Superior temporal gyrus (tissue), 1 donor: Measurements from ENCODE around the gene L2HGDH.

Source experiments
- DNase-seq: peaks from one replicate; pipeline ENCODE4 v3.0.0-alpha.2; 2016; ENCODE audit errors: extremely low spot score

Gene L2HGDH

DNA sequence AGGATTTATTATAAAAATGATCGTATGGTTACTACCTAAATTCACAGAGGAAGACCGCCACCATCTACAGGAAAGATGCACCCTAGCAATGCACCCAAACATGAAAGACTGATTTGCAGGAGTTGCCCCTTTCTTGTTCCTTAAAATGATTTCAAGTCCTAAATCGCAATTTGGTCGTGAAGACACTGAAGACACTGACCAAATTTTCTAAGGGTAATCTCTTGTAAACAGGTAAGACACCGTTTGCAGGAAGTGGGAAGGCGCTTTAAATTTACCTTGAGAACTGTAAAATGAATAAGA is 81.7 kb downstream of the L2HGDH start:
- no peak for DNase-seq

DNA sequence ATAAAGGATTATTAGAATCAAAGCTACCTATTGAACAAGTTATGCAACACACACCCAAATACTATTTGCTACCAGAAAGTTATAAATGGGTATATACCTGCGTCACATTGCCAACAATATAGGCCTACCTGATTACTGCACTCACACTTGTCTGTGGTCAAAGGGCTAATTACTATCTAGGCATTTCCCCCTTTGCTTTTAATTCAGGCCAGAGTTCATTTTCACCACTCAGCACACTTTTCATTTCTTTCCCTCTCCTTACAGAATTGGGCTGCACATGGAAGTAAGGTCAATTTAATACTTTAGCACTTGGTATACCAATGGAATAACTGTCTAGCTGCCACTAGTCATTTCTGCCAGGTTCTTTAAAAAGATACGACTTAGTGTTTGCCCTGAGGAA is 82.3 kb downstream of the L2HGDH start:
- no peak for DNase-seq

DNA sequence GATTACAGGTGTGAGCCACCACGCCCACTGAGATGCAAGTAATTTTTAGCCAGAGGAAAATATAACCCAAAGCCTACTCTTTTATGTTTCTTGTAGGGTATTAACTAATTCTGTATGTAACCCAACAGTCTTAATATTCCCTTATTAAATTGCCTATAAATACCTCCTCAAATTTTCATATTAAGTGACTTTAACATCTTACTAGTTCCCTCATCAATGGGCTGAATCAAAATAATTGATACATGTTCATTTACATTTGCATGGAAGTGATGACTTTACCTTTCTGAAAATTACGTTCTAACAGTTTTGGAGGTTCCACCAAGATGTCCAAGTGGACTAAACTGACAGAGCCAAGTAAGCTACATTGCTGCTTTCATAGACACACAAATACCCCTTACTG is 83.7 kb downstream of the L2HGDH start:
- no peak for DNase-seq

DNA sequence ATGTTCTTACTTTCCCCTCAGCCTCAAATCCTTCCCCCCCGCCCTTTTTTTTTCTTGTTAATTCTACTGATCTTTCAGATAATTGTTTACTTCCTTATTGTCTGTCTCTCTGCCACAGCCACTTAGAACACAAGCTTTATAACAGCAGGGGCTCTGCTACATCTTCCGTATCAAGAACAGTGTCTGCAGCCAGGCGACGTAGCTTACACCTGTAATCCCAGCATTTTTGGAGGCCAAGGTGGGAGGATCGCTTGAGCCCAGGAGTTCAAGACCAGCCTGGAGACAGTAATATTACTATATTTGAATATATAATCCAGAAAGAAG is 86.1 kb downstream of the L2HGDH start:
- DNase-seq, result no peak

DNA sequence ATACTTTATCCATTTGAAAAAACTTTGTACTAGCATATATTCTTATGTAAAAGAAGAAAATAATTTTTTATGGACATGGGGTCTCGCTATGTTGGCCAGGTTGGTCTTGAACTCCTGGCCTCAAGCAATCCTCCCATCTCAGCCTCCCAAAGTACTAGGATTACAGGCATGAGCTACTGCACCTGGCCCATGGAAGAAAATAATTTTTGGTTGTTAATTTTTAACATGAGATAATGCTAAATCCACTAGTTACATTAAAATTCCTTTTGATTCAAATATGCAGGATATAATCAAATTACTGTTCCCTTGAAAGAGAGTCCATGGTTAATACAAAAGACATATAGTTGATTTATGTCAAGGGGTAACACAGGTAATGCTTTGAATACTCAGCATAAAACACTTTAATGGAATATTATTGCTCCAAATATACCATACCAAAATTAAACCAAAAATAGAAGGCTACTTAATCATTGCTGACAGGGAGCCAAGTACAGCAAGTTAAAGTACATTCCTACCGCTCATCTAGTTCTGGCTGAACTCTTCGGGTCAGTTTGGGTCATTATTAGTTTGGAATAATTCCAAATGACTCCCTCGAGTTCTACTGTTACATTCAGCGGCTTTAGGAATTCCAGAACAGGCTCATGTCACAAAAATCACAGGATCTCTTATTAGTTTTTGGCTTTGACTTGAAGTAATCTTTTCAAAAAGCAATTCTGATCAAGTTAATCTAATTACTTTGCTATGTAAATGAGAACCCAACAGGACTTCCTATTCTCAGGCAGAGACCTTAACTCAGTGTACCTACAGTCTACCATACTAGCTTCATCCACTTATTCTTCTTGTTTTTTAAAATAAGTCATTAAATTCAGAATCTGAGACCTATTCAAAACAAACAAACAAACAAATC is 86.7 kb downstream of the L2HGDH start:
- no peak for DNase-seq

DNA sequence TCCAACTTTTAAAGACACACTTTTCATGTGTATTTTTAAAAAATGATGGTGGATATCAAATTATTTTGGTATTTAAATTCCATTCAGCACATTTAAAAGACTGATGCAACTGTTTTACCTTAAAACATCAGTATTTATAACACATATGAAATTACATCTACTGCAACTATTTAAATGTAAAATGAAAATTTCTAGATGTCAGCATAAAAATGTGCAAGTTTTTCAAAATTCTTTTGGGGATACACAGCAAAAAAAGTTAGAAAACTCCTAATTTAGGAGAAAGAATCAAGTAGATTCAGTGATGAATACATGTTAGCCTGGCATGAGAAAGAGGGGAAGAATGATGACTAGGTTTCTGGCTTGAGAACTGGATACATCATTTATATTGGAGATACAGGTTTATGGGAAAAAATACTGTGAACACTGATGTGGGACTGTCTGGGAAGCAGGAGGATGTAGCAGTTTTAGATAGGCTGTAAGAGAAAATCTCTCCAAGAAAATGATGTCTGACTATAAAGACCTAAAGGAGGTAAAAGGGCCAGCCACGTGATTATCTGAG is 89.9 kb downstream of the L2HGDH start:
- no peak for DNase-seq

DNA sequence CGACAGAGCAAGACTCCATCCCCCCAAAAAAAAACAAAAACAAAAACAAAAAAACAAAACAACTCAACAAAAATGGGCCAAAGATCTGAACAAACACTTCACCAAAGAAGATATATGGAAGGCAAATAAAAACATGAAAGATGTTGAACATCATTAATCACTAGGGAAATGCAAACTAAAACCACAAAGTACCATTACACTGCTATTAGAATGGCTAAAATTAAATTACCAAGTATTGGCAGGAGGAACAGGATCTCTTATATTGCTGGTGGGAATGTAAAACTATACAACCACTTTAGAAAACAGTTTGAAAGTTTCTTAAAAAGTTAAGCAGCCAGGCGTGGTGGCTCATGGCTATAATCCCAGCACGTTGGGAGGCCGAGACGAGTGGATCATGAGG is 93.5 kb downstream of the L2HGDH start:
- no peak for DNase-seq

DNA sequence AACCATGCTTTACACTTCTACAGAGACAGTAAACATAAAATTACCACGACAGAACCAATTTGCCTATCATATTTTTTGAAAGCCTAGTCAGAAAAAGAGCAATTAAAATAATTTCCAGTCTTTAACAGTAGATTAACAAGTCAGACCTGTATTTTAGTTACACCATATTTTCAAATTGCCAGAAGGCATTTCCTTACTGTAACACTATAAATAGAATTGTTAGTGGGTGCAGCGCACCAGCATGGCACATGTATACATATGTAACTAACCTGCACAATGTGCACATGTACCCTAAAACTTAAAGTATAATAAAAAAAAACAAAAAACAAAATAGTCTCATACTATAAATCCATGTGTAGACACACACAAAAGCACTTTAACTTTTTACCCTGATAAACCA is 96.6 kb downstream of the L2HGDH start:
- DNase-seq, result no peak

DNA sequence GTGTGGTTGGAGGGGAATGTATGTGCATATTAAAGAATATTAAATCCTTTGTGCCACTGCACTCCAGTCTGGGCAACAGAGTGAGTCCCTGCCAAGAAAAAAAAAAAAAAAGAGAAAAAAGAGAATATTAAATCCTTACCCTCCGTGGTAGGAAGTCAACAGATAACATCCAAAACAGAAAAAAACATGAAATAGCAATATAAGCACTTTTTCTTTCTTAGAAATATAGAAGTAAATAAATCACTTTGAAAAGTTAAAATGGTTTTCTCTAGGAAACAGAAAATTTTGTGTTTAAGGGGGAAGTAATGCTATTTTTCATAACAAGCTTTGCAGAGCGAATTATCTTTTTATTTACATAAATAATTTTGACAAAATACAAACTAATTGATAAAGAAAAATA is 98.2 kb downstream of the L2HGDH start:
- no peak for DNase-seq

DNA sequence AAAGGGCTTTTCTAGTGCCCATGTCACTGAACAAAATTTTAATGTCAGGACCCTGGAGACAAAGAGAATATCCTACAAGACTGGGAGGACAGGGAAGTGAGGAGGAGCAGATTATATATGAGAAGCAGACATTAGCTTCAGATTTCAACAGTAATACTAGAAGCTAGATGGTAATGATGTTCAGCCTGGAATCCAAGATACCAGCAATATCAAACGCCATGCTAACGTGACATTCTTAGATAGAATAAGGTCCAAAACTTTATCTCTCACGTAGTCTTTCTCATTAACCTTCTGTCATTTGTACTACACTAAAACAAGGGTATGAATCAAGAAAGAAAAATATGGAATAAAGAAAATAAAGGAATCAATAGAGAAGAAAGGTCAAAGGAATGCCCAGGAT is 99.3 kb downstream of the L2HGDH start:
- DNase-seq, result no peak

DNA sequence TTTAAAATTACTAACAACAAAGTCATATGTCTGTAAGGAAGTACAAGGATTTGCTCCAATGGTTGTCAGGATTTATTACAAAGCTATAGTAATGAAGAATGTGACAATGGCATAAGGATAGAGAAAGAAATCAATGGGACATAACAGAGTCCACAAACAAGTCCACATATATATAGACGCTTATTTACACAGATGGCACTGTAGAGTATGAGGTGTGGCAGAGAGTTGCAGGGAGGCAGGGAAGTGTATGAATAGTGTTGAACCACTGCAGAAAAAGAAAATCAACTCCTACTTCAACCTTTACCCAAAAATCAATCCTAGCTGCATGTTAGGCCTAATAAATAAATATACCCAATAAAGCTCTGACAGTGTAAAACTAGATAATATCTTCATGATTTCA is 102.0 kb downstream of the L2HGDH start:
- DNase-seq, result no peak

DNA sequence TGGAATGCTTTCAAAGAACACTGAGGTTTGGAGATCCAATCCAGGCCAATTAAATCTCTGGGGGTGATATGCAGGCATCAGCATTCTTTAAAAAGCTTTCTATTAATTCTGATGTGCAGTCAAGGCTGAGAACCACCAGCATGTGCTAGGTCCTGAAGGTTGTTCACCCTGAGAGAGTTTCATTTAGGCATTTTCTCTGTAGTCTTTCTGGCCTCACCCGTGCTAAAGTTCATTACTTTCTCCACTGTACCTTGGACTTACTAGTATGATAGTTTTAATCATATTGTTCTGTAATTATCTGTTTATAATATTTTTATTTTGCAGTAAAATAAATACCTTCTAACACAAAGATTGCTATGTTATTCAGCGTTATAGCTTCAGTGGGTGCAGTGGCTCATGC is 113.5 kb downstream of the L2HGDH start:
- DNase-seq, result no peak

DNA sequence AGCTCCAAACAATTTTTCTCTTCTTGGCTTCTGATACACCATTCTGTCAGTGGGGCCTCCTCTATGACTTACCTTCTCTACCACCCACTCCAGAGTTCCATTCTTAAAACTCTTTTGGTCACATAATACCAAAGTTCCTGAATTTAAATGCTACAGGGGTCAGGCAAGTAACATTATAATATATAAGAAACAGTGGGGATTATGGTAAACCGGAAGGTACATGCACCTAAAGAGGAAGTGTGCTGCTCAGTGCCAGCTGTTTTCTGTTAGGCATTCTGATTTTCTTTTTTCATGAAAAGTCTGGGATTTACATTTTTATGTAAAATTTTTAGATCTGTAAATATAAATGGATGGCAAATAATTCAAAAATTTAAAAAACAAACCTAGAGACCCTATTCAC is 120.5 kb downstream of the L2HGDH start:
- no peak for DNase-seq
